Subcutaneous abdominal adipose tissue (tissue), 5 donors: ENCODE measurements around the gene KCNJ10.

Experiments used
- H3K27ac ChIP-seq: one replicate; pipeline ENCODE4 v1.7.0; 2013; ENCODE audit warnings: low read depth, mild to moderate bottlenecking, inconsistent platforms, low read length, moderate library complexity
- H3K27me3 ChIP-seq, 5 donors: one replicate each; pipeline ENCODE4 v1.7.0; 2013; ENCODE audit warnings: low read length in 5 of 5, inconsistent platforms in 1 of 5; ENCODE audit not compliant: control insufficient read depth in 5 of 5, insufficient read depth in 4 of 5
- H3K36me3 ChIP-seq, 5 donors: one replicate each; pipeline ENCODE4 v1.7.0; 2013; ENCODE audit warnings: low read length in 5 of 5; ENCODE audit not compliant: control insufficient read depth in 5 of 5, insufficient read depth in 5 of 5
- H3K4me1 ChIP-seq, 5 donors: one replicate each; pipeline ENCODE4 v1.7.0; 2013; ENCODE audit warnings: low read length in 5 of 5, mild to moderate bottlenecking in 3 of 5, moderate library complexity in 1 of 5; ENCODE audit not compliant: control insufficient read depth in 5 of 5, insufficient read depth in 5 of 5
- H3K4me3 ChIP-seq, 5 donors: one replicate each; pipeline ENCODE4 v1.7.0; 2013; ENCODE audit warnings: low read length in 5 of 5, low read depth in 1 of 5
- H3K9ac ChIP-seq, 5 donors: one replicate each; pipeline ENCODE4 v1.7.0; 2013; ENCODE audit warnings: low read length in 5 of 5, mild to moderate bottlenecking in 4 of 5, moderate library complexity in 3 of 5
- H3K9me3 ChIP-seq, 5 donors: one replicate each; pipeline ENCODE4 v1.7.0; 2013; ENCODE audit warnings: low read length in 5 of 5; ENCODE audit not compliant: control insufficient read depth in 5 of 5
- donor health status: healthy.
- donor health status: healthy.
- donor health status: healthy.
- donor health status: healthy.
- donor health status: healthy.

KCNJ10 gene

DNA sequence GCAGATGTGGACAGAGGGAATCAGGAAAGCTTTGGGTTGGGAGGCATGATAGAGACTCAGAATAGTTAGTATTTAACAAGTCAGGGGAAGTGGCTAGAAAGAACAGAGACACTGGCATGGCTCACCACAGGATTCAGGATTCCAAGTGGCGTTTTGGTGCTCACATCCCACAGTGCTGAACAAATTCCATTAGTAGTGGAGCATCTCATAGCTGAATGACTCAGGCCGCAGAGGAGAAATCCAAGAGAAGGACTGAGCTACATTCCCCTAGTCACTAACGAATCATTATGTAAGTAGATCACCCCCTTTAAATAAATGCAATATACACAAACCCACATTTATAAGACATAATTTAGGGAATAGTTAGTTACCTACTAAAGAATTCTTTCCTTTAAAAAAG is 6.3 kb upstream of the KCNJ10 start:
- peaks cover 0 to 2% (median 0%) of the 10 kb centered on the region in 5 donors for H3K4me1 ChIP-seq
- H3K27me3 ChIP-seq: peaks cover 9 to 28% (median 17%) of the 10 kb centered on the region in 5 donors
- no peak overlapping the region for H3K4me3 ChIP-seq

GRCh38 chr1:160075836-160076235 is 5.9 kb upstream of the KCNJ10 start:
- H3K4me1 ChIP-seq: peaks cover under 1 to 4% (median 1%) of the 10 kb centered on the region in 5 donors
- no peak overlapping the region for H3K9ac ChIP-seq
- no peaks in the 10 kb centered on the region for H3K36me3 ChIP-seq
- H3K4me3 ChIP-seq: no peak overlapping the region
- no peaks in the 10 kb centered on the region for H3K9me3 ChIP-seq
- H3K27me3 ChIP-seq: peaks cover 5 to 23% (median 13%) of the 10 kb centered on the region in 5 donors
- H3K27ac ChIP-seq: no peak overlapping the region

More for the DNA sequence above, 6.3 kb upstream of the KCNJ10 start:
- Histone ChIP-seq H3K9ac (no peak overlapping the region), H3K27ac (no peak overlapping the region), H3K36me3 (no peaks in the 10 kb centered on the region), H3K9me3 (no peaks in the 10 kb centered on the region)

GRCh38 chr1:160074865-160075264 is 4.9 kb upstream of the KCNJ10 start:
- peaks cover 0 to 19% (median 9%) of the 10 kb centered on the region in 5 donors for H3K27me3 ChIP-seq
- H3K27ac ChIP-seq: no peak overlapping the region

DNA sequence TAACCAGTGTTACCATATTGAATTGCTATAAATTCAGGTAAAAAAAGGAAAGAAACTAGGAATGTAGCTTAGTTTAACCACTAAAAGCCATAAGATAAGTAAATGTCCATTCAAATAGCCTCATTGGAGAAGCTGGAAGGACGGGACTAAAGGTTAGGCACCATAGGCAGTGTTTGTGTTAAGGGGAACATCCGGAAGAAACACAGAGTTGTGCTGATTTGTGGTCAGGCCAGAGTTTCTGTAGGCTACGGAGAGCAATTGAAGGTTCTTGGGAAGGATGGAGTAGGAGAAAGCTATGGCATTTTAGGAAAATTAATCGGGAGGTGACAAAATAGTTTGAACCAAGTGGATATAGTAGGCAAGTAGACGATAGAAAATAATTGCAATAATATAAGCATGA is 1.3 kb upstream of the KCNJ10 start:
- H3K27ac ChIP-seq: no peak overlapping the region
- H3K4me3 ChIP-seq: no peak overlapping the region
- no peaks in the 10 kb centered on the region for H3K9me3 ChIP-seq
- H3K4me1 ChIP-seq: peaks cover 3 to 11% (median 10%) of the 10 kb centered on the region in 5 donors
- H3K9ac ChIP-seq: no peak overlapping the region
- peaks cover 0 to 13% (median 3%) of the 10 kb centered on the region in 5 donors for H3K27me3 ChIP-seq
- no peaks in the 10 kb centered on the region for H3K36me3 ChIP-seq

More at GRCh38 chr1:160074865-160075264, 4.9 kb upstream of the KCNJ10 start:
- Histone ChIP-seq H3K4me3 (no peak overlapping the region), H3K36me3 (no peaks in the 10 kb centered on the region), H3K4me1 (peaks cover 3 to 10% (median 8%) of the 10 kb centered on the region in 5 donors), H3K9me3 (no peaks in the 10 kb centered on the region), H3K9ac (no peak overlapping the region)

- peaks cover 3 to 11% (median 10%) of the 10 kb centered on the region in 5 donors for H3K4me1 ChIP-seq
- no peak overlapping the region for H3K27ac ChIP-seq
- H3K9ac ChIP-seq: peak overlapping the region in 4 of 5 donors; percentile 5 to 60 (median 42)
- H3K27me3 ChIP-seq: peaks cover 0 to 13% (median 3%) of the 10 kb centered on the region in 5 donors
- no peaks in the 10 kb centered on the region for H3K36me3 ChIP-seq
- no peaks in the 10 kb centered on the region for H3K9me3 ChIP-seq
- peak overlapping the region; percentile 65 to 85 (median 79) for H3K4me3 ChIP-seq
These were observed 543 bp upstream of the KCNJ10 start for GRCh38 chr1:160070243-160071163.

DNA sequence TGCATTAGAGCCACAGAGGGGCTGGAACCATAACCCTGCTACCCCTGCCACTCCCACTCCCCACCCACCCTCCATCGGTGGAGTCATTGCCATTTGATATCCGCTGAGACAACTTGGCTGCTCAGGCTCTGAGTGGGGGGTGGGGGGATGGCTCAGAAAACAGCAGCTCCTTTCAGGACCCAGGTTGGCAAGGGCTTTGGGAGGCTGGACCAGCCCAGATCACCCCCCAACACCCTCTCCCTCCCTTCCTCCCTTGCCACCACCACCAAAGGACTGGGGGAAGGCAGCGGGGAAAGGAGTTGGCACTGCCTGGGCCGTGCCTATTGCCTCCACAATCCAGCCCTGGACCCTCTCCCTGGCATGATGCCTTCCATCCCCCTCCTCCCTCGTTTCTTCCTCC is 1.7 kb downstream of the KCNJ10 start:
- H3K4me3 ChIP-seq: no peak overlapping the region
- no peak overlapping the region for H3K27ac ChIP-seq
- no peak overlapping the region for H3K9ac ChIP-seq
- peaks cover 3 to 11% (median 10%) of the 10 kb centered on the region in 5 donors for H3K4me1 ChIP-seq
- H3K27me3 ChIP-seq: peaks cover 0 to 13% (median 3%) of the 10 kb centered on the region in 5 donors
- H3K36me3 ChIP-seq: no peaks in the 10 kb centered on the region
- H3K9me3 ChIP-seq: no peaks in the 10 kb centered on the region

- Histone ChIP-seq H3K4me3 (no peak overlapping the region), H3K9ac (no peak overlapping the region), H3K27me3 (peaks cover 0 to 11% (median 5%) of the 10 kb centered on the region in 5 donors), H3K9me3 (no peaks in the 10 kb centered on the region), H3K36me3 (no peaks in the 10 kb centered on the region), H3K27ac (no peak overlapping the region), H3K4me1 (peaks cover 3 to 11% (median 10%) of the 10 kb centered on the region in 5 donors)
These were observed 2.9 kb downstream of the KCNJ10 start for GRCh38 chr1:160066829-160067745.

GRCh38 chr1:160064746-160065145 is 5.2 kb downstream of the KCNJ10 start:
- Histone ChIP-seq H3K4me1 (peaks cover 0 to 2% (median under 1%) of the 10 kb centered on the region in 5 donors), H3K9me3 (no peaks in the 10 kb centered on the region), H3K36me3 (no peaks in the 10 kb centered on the region), H3K4me3 (no peak overlapping the region), H3K9ac (no peak overlapping the region), H3K27ac (no peak overlapping the region), H3K27me3 (peaks cover 0 to 14% (median 7%) of the 10 kb centered on the region in 5 donors)

DNA sequence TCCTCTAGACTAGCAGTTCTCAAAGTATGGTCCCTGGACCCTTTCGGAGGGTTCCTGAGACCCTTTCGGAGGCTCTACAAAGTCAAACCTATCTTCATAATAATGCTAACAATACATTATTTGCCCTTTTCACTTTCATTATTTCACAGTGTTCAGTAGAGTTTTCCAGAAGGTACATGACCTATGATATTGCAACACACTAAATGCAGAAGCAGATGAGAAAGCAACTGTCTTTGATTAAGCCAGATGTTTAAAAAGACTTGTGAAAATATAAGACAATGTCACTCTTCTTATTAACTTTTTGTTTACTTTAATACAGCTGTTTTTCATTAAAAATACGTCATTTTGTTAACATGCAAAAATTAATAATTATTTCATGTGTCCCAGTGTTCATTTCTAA is 5.8 kb downstream of the KCNJ10 start:
- Histone ChIP-seq H3K36me3 (no peaks in the 10 kb centered on the region), H3K9ac (no peak overlapping the region), H3K27ac (no peak overlapping the region), H3K27me3 (peaks cover 0 to 11% (median 6%) of the 10 kb centered on the region in 5 donors), H3K9me3 (no peaks in the 10 kb centered on the region), H3K4me1 (no peaks in the 10 kb centered on the region), H3K4me3 (no peak overlapping the region)
